HG03521 (cell line): ENCODE results near the gene VAT1L.

ENCODE experiments used
- ATAC-seq: cut with Tn5 transposase; IDR thresholded peaks from one replicate; pipeline ENCODE4 v1.9.1; 2021; ENCODE audit warnings: mild to moderate bottlenecking, moderate library complexity; ENCODE audit not compliant: unreplicated experiment

Gene VAT1L

DNA sequence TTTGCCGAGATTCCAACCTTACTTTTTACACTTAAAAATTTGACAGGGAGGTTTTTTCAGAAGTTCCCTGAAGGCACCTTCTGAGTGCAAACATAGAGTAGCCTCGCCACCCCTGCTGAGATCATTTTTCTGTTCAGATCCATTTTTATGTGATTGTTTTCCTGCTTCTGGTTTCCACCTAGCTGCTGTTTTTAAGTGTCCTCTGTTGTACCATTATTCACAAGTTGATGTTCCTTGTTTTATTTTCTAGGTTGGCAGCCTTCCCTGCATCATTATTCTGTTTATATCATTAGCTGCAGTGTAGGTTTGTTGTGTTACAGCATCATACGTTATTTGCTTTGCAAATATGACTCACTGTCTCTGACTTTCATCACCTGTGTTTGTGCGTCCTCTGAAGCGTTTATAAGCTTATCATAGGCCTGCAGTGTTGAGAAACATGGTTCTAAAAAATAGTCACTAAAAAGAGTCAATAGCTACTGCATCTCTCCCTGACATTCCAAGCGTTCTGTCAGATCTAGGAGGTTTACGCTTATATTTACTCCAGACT, 117.1 kb downstream of the VAT1L start:
- no peak for ATAC-seq

DNA sequence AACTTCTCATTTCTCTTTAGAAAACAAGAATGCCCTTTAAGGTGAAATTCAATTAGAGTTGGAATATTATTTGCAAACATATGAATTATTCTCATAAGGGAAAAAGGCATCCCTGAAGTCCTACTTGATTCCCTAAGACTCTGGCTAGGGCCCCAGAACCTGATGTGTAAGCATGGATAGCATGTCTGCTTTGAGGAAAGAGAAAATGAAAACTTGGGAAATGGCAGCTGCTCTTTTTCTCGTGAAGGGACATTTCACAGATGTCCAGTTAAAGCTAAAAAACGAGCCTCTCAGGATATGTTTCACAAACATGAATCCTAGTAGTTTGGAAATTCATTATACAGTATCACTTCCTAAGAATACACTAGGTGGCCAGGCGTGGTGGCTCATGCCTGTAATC, 121.7 kb downstream of the VAT1L start:
- ATAC-seq = no peak

DNA sequence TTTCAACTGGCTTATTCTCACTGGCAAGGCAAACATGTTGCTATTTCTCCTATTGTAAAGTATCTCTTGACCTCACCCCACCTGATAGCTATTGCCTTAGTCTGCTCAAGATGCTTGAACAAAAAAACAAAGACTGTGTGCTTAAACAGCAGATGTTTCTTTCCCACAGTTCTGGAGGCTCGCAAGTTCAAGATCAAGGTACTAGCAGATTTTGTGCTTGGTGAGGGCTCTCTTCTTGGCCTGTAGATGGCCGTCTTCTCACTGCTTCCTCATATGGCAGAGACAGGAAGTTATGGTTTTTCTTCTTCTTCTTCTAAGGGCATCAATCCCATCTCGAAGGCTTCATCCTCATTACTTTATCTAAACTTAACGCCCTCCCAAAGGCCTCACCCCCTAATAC, 124.3 kb downstream of the VAT1L start:
- ATAC-seq = no peak

DNA sequence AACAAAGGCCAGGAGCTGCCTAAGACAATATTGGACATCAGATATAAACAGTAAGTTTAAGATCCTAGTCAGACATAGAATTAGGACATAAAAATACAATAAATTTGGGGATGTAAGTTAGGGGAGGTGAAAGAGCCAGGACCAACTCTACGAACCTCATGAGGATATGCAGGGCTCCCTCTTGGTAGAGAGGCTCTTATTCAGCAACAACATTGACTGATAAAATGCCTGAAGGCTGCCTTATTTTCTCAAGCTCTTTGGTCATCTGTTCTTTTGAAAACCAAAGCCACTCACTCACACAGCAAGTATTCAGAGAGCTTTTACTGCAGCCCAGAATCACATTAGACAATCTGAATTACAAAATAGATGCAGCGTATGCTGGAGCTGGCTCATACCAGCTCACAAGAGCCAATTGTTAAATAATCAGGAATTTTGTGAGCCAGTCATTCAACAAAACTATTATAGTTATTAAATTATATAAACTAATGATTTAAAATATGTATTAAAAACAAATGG, 125.4 kb downstream of the VAT1L start:
- no peak for ATAC-seq

DNA sequence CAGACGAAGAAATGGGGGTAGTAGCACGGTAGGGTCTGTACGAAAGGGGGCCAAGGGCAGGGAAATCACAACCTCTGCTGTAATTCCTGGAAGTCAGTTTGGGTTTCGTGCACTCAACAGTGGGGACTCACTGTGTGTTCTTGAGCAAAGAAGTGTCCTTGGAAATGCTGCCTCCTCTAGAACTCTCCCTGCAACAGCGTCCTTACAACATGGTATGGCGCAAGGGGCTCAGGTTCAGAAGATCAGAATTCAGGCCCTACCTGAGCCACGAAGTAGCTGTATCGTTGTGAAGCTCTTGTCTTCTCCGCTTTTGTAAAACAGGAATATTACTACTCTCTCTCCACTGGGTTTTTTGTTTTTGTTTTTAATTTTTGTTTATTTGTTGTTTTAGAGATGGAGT, 127.7 kb downstream of the VAT1L start:
- no peak for ATAC-seq

DNA sequence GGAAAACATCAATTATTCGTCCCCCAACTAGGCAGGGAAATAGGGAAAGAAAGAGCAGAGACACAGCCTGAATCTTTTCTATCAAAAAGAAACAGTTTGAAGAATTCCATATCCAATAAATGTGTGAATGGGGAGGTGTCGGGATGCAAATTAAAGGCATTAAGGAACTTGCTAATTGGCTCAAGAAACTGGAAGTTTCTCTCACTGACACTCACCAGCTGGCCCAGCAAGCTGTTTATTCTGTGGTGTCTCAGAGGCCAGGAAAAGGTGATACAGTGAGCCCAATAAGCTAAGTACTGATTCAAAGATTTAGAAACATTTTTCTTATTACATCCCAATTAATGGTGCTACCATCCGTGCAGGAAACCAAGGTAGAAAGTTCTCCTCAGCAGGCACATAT, 129.6 kb downstream of the VAT1L start:
- no peak for ATAC-seq

DNA sequence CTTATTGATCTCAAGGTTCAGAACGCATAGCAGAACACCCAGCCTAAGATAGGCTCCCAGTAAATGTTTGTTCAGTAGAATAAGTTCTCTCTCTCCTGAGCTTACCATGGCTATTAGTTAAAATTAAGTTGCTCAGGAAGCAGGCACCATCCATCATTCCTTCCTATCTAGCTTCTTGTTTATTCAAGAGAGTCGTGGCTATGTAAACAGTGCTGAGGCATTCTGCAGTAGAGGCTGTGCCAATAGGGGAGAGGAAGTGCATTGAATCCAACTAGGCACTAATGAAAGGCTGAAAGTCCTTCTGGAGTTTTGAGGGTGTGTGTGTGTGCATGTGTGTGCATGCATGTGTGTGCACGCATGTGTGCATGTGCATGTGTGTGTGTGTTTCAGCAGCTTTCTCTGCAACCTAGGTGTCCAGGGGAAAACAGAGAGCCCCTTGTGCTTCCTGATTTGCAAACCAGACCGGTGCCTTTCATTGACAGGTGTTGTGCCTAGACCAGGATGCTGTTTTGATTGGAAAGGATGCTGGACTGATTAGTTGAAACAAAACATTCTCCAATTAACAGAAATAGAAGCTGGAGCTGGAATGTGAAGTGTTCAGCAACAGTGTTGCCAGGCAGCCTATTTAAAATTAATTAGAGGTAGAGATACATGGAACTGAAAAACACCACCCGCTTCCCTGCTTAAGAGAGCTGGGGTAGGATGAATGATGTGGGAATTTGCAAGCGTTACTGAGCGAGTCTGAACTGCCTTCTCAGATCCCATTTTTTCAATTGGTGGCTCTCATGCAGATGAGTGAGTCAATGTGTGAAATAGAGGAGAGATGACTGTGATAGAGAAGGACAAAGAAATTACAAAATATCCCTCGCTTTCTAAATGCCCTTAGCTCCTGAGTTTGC, 130.7 kb downstream of the VAT1L start:
- no peak for ATAC-seq

DNA sequence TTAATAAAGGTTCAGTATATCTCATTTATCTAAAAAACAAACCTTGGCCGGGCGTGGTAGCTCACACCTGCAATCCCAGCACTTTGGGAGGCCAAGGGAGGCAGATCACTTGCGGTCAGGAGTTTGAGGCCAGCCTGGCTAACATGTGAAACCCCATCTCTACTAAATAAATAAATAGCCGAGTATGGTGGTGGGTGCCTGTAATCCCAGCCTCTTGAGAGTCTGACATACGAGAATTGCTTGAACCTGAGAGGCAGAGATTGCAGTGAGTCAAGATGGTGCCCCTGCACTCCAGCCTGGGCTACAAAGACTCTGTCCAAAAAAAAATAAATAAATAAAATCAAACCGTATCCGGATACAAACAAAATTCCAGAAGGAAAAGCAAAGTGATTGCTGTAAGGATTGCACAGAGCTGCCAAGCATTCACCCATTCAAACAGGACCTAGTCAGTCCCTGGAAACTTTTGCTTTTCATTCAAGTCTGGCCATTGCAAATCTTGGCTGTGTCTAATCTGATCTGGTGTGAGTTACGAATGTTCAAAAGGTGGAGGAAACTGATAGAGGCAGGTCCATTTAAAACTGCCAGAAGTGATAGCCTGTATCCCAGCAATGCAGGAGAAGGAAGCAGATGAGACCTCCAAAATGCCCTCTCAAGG, 131.5 kb downstream of the VAT1L start:
- ATAC-seq = no peak

DNA sequence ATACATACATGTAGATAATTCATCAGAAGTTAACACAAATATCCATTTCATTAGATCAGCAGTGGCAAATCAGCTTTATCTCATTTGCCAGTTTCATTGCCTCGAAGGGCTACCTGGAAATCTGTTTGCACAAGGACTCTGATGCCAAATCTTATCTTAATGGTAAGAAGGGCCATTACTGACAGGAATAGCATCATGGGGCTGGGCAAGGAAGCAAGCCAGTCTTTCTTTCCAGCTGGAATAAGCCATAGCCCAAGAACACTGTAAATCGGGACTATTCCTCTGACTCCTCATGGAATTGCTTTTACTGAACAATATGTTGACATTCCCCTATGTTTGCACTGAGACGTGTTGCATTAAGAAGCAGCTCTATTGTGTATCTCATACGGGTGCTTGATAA, 132.6 kb downstream of the VAT1L start:
- ATAC-seq = no peak

DNA sequence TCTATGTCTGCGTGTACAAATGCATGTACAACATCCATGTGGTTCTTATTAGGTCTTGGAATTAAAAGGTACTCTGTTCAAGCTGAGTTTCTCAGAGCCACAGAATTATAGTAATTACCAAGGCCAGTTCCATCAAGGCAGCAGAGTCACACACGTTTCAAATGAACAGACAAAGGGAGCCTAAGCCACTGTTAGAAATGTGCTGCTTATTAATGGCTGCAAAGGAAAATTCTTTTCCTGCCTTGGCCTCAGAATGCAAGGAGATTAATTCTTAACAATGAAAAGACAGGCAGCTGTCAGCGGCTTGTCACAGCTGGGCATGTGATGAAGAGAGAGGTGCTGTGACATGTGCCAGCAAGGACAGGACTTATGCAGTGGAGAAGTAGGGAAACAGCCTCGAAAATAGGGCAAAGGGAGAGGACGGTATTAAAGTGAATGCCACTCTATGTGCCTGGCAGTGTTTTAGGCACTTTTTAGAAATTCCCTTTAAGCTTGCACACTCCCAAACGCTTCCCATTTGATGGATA, 133.9 kb downstream of the VAT1L start:
- no peak for ATAC-seq

DNA sequence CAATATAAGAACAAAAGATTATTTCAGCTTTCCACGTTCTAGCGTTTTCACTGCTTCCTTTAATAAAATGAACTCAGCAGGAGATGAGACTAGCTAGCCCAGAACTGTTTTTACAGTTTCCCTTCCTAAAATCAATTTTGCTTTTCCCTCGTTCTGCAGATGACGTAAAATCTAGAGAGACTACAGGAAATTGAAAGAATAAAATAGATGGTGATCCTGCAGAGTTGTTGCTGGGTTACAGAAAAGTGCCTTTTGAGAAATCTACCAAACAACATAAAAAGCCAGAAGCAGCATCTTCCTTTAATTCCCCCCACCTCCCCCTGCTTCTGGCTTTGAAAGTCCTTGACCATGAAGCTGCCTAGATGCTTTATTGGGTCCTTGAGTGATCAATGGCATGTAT, 137.2 kb downstream of the VAT1L start:
- no peak for ATAC-seq

DNA sequence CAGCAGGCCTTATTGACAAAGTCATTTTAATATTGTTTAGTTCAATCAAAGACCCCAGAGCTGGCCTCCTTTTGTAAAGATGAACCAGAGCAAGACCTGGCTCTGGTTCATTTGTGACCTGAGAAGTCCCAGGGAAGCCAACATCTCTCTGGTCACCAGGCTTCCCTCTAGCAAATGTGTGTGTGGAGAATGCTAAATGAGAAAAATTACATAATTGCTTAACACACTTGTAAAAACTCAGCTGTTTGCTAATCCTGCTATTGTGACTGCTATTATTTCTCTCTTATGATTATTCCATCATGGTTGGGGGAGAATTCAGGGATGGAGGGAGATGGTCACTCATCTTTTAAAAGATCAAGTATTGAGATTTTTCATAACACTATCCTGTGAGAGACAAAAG, 139.7 kb downstream of the VAT1L start:
- no peak for ATAC-seq

DNA sequence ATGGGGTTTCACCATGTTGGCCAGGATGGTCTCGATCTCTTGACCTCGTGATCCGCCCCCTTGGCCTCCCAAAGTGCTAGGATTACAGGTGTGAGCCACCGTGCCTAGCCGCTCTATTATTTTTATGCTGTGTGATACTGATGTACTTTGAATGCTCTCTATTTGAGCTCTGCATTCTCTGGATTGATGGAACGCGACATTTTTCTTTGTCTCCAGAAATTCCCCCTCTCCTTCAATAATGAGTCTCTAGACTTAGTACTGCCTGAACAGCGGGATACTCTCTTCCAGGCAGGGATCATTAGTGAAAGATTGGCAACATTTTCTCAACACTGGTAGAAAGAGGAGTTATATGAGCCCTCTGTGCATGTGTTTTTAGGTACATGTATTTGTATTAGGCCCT, 140.6 kb downstream of the VAT1L start:
- ATAC-seq = no peak

DNA sequence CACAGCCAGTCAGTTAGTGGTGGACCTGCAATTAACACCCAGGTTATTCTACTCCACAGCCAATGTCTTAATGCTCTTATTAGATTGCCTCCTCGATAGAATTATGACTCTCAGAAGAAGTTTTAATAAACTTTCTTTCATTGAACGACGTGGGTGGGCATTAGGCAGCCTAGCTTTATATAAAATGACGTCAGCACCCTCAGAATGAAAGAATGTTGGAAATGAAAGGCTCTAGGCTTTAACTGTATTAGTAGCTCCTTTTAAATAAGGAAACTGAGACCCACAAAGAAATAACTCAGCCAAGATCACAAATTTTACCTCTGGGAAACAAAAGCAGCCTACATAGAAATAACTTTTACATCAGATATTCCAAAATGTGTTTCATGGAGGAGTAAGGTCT, 142.7 kb downstream of the VAT1L start:
- no peak for ATAC-seq

DNA sequence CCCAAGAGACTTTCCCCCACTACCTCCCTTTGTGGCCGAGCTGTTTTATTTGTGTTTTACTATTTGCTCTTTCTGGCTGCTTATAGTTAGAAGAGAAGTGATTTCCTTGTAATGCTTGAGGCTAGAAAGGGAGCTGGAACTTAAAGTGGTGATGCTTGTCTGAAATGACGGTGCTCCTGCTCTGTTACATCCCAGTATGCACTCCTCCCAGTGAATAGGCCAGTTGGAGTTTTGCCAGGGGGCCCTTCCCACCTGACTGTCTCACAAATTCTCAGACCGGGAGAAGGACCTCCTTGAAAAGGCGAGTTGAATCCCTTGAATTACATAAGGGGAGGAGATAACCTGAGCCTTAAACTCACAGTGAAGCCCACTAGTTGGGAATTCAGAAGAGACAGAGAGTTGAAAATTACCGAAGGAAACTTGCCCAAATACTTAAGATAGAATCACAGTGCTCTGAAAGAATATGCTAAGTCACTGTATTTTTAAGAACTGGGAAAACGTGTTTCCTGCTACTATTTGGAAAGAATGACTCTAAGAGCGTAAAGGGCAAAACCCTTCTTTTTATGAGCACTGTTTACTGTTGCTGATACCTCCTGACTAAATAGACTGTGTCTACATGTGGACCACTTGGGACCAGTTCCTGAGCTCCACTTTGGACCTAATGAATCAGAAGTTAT, 149.2 kb downstream of the VAT1L start:
- no peak for ATAC-seq

DNA sequence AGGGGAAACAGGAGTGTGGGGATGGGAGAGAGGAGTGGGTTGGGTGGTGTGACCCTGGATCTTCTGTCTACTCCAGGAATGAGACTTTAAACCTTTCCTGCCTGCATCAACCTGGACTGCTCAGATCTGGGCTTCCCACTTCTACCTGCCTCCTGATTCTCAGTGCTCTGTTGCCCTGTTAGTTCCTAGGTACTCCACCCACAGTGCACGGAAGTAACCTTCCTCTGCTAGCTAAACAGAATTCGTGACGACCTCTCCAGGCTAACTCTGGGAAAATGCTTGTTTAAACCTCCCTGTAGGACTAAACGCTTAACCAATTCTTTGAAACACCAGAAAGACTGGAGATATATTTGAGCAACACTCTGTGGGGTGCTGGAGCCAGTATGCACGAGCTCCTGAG, 150.5 kb downstream of the VAT1L start:
- no peak for ATAC-seq

DNA sequence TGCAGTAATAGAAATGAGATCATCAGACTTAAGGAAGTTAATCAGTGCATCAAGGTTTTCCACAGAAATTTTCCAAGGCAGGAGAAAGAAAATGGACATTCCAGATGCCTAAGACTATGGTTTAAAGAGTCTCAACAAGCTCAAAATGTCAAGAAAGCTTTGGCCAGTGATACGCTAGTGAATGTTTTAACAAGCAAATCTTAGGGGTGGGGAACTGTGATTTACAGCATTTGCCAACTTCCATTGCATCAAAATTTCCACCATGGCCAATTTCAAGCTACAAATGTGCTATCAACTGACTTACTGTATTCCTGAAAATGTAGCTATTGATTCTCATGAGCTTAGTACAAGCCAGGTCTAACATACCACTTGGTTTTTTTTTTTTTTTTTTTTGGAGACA, 151.6 kb downstream of the VAT1L start:
- ATAC-seq = no peak

DNA sequence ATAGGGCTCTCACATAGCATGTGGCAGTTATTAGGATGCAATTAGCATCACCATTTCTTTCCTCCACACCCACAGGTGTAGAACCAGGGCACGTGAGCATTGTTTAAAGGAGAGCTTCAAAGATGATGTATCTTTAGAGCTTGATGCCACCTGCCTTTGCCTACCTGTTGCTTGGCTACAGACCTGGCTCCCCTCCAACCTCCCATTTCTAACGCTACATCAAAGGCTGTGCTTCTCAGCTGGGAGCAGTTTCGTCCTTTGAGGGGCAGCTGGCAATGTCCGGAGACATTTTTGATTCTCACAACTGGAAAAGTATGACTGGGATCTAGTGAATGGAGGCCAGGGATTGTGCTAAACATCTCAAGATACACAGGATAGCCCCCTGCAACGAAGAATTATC, 155.4 kb downstream of the VAT1L start:
- ATAC-seq = no peak

DNA sequence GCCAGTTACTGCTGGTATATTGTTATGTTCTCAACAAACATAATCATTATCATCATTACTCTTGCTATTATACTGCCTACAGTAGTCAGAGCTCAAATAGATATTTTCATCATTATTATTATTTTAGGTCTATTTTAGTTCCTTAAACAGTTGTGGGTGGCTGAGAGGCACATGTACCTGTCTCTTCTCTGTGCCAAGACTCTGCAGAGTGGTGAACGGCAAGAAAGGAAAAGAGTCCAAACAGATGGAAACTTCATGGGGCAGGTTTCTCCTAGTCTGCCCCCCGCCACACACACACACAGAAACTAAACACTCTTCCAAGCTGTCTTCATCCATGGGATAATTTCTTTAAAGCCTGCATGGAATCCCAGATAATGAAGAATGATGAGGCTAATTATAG, 156.3 kb downstream of the VAT1L start:
- ATAC-seq = no peak

DNA sequence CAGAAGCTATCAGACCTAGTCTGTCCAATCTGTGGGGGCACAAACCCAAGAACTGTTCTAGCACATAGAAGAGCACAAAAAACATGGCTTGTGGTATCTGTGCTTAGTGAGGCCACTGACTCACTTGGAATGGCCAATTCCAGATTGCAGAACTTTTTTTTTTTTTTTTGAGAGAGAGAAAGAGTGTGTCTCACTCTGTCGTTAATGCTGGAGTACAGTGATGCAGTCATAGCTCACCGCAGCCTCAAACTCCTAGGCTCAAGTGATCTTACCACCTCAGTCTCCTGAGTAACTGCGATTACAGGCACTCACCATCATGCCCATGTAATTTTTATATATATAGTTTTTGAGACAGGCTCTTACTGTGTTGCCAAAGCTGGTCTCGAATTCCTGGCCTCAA, 156.8 kb downstream of the VAT1L start:
- ATAC-seq = no peak

DNA sequence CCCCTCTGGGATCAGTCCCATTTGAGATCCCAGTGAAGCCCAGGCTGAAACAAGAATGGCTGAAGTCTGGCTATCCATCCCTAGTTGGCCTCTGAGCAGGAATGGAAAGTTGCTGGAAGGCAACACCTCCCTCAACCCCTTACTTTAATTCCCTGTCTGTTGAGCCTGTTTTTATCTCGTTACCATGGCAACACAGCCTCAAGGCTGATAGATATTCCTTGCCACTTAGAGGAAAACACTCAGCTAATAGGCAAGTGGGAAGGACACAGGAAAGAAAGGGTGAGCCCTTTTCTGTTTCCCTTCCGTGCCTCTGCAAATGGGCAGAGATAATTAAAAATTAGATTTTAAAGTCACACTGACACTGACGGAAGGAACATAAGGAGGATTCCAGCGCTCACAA, 158.5 kb downstream of the VAT1L start:
- no peak for ATAC-seq
